NCI-H446 (cell line): Measurements from ENCODE around the gene TAF10.

Source experiments
- DNase-seq, 2 experiments: peaks; one replicate each; lab custom pipeline; 2025; lab: John Stamatoyannopoulos, UW

Gene TAF10

GRCh38 chr11:6607190-6607795 lies 4.7 kb downstream of the TAF10 start:
- no peak for DNase-seq

- peak in 1 of 2 experiments; percentile 46 for DNase-seq
Measured at GRCh38 chr11:6606471-6607189, 5.4 kb downstream of the TAF10 start.

- DNase-seq = no peak
Measured at GRCh38 chr11:6604790-6605189, 7.2 kb downstream of the TAF10 start.

- DNase-seq = no peak
Measured at GRCh38 chr11:6604081-6604626, 7.9 kb downstream of the TAF10 start.

DNA sequence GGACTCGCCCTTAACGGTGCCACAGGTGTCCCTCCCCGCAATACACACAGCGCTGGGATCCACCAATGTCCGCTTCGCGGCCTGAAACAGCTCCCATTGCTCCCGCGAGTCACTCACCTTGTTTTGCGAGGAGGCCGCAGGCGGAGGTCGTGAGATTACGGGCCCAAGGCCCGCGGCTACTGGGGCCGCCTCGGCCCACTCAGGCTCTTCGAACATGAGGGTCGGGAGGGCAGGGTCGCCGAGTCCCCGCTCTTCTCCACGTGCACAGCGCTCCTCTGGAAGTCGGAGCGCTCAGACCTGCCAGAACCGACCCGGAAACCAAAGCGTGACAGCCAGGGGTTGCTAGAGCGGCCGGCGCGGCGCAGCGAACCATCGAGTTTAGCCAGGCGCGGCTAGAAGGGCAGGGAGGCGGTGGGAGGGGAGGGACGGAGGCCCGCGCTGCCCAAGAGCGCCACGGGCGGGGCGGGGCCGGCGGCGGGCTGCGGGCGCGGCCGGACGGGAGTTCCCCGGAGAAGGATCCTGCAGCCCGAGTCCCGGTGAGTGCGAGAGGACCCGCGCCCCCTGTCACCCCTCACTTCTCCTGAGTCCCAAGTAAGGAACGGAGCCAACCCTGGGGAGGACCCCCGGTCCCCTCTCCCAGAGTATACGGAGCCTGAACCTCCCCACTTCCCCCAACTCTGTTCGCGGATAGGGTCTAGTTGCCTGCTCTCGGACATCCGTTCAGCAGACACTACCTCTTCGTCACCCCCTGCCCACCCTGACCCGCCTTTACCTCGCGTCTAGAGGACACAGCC lies 8.5 kb downstream of the TAF10 start, which contains the start of the genes ILK and RRP8:
TSS of gene ILK (plus strand) at position 488 of the 794 bp plus-strand sequence. CDS start 498 bp downstream, outside the sequence.
TSS of gene RRP8 (minus strand) at position 330 of the 794 bp plus-strand sequence. CDS start at position 216, 114 bp downstream.
- DNase-seq = peak; percentile 67 to 88

GRCh38 chr11:6602096-6602940 lies 9.7 kb downstream of the TAF10 start:
- no peak for DNase-seq

GRCh38 chr11:6601041-6601461 lies 11.0 kb downstream of the TAF10 start:
- DNase-seq = no peak

DNA sequence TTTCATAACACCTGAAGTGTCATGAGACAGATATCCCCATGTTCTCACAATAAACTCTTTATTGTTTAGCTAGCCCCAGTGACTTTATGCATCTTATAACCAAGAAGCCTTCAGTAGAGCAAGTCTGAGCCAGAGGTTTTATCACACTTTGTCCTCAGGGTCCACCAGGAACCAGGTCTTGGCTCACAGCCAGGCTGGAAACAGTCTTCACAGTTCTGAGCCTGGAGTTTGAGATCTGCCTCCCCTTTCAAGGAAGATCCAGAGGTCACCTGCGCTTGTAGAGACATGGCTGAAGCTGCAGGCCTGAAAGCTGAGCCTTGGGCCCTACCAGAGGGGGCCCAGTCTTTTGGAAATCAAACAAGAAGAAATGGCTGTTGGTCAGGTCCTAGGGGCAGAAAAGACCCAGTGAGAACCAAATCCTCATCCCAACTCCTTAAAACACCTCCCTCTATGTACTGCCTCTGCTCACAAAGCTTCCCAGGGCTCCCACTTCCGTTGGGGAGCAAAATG lies 12.1 kb downstream of the TAF10 start:
- DNase-seq = no peak

GRCh38 chr11:6599449-6599848 lies 12.6 kb downstream of the TAF10 start:
- no peak for DNase-seq

- DNase-seq = no peak
Measured at GRCh38 chr11:6598555-6598954, 13.5 kb downstream of the TAF10 start.

DNA sequence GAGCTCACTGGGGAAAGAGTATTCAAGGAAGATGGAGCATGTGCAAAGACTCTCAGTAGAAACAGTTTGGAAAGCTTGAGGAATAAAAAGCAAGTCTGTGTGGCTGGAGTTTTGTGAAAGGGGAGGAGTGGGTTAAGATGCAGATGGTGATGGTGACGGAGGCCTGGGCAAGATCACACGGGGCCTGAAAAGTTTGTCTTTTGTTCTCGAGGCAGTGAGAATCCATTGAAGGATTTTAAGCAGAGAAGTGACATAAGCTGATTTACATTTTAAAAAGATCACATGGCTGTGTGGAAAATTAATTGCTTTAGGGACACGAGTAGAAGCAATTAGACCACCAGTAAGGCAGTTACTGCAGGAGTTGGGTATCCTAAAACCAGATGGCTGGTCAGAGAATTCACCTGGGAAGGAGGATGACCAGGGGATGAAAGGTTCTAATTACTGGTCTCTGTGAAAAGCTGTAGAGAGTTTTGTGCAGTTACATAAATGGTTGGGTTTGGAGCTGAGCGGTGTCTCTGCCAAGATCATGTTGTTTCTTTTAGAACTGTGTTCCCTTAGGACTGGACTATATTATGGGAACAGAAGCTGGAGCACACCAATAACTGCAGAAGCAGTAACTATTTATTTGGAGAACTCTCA lies 15.7 kb downstream of the TAF10 start:
- no peak for DNase-seq

DNA sequence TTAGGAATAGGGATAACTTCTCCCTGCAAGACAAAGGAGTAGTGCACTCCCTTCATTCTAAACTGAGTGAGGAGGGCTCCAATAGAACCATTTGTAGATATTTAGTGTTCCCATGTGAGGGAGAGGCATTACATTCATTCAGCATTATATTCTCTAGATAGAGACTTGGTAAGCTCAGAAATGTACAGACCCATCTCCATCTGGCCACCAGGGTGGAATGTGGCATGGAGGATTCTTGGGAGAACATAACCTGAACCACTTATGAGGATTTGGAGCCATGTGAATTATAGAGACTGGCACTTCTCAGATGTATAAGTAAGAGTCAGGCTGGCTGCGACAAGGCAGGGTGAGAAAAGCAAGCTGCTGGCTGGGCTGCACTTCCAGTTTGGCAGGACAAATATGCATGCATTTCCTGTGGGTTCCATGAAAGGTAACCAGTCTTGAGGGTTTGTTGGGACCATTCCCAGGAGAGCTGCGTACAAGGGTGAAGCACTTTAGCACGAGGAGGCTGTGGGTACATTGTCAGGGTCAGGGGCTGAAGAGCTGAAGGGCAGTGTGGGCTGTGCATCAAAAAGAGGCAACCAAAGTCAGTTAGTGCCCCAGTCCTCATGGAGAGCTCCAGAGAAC lies 17.8 kb downstream of the TAF10 start:
- DNase-seq = no peak

- no peak for DNase-seq
Measured at GRCh38 chr11:6588018-6588417, 24.0 kb downstream of the TAF10 start.

GRCh38 chr11:6587360-6587953 lies 24.6 kb downstream of the TAF10 start:
- DNase-seq = peak; percentile 61 to 81

GRCh38 chr11:6586434-6587359 lies 25.3 kb downstream of the TAF10 start:
- DNase-seq = no peak

- DNase-seq = no peak
Measured at GRCh38 chr11:6584528-6584927, 27.5 kb downstream of the TAF10 start.

GRCh38 chr11:6583584-6583983 lies 28.4 kb downstream of the TAF10 start:
- DNase-seq = no peak

GRCh38 chr11:6579681-6580080 lies 32.3 kb downstream of the TAF10 start:
- DNase-seq = no peak

DNA sequence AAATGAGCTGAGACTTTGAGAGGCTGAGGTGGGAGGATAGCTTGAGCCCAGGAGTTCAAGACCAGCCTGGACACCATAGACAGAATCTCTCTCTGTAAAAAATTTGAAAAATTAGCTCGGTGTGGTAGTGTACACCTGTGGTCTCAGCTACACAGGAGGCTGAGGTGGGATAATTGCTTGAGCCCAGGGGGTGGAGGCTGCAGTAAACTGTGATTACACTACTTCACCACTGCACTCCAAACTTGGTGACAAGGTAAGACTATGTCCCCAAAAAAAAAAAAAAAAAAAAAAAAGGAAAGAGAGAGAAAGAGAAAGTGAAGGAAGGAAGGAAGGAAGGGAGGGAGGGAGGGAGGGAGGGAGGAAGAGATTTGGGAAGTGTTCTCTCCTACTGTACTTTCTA lies 33.9 kb downstream of the TAF10 start:
- no peak for DNase-seq
